Occipital lobe (tissue), 2 donors: ENCODE data around the gene TLE4. TPM values are rescaled to one million over a fixed set of nuclear protein-coding genes. Genes with fewer than 3 reads are reported as not detected.
"Not testable (repeated sequence)": the region's sequence is repeated elsewhere in the genome, so short reads cannot be mapped to it uniquely, and the experiment has no call there.

Experiments used
- DNase-seq: peaks from one replicate; lab custom pipeline; 2025; lab: John Stamatoyannopoulos, UW
- total RNA-seq: library from RNA; depleted of rRNA; stranded (reverse); fragments of >200 nt; gene quantifications from one replicate; pipeline ENCODE4 v1.2.3, GENCODE V29; 2014

The TLE4 gene
- total RNA-seq = 70.5 TPM

- DNase-seq = peak; percentile 100
Measured at GRCh38 chr9:79571309-79572031, at the start of gene TLE4. TSS of gene TLE4 (plus strand) at chr9:79571965. CDS start at chr9:79572791, 826 bp downstream.

- no peak for DNase-seq
Measured at GRCh38 chr9:79522793-79523192, 49.0 kb upstream of the TLE4 start.

- DNase-seq = no peak
Measured at GRCh38 chr9:79524266-79524665, 47.5 kb upstream of the TLE4 start.

GRCh38 chr9:79526149-79526672, 45.6 kb upstream of the TLE4 start:
- no peak for DNase-seq

GRCh38 chr9:79535534-79535933, 36.2 kb upstream of the TLE4 start:
- DNase-seq = no peak

- no peak for DNase-seq
Measured at GRCh38 chr9:79537838-79538237, 33.9 kb upstream of the TLE4 start.

GRCh38 chr9:79542735-79543620, 28.8 kb upstream of the TLE4 start:
- DNase-seq = no peak

- not testable (repeated sequence) for DNase-seq
Measured at GRCh38 chr9:79544375-79544774, 27.4 kb upstream of the TLE4 start.

- DNase-seq = no peak
Measured at GRCh38 chr9:79551586-79551985, 20.2 kb upstream of the TLE4 start.

- DNase-seq = no peak
Measured at GRCh38 chr9:79551994-79552393, 19.8 kb upstream of the TLE4 start.

GRCh38 chr9:79555474-79556089, 16.2 kb upstream of the TLE4 start:
- no peak for DNase-seq

GRCh38 chr9:79559495-79560181, 12.1 kb upstream of the TLE4 start:
- DNase-seq = peak; percentile 20

GRCh38 chr9:79562749-79563386, 8.9 kb upstream of the TLE4 start:
- DNase-seq = no peak

- DNase-seq = no peak
Measured at GRCh38 chr9:79564105-79564504, 7.7 kb upstream of the TLE4 start.

GRCh38 chr9:79565245-79565644, 6.5 kb upstream of the TLE4 start:
- no peak for DNase-seq

GRCh38 chr9:79567671-79568098, 4.1 kb upstream of the TLE4 start:
- no peak for DNase-seq

- no peak for DNase-seq
Measured at GRCh38 chr9:79568337-79569101, 3.2 kb upstream of the TLE4 start.

- DNase-seq = no peak
Measured at GRCh38 chr9:79569814-79570447, 1.8 kb upstream of the TLE4 start.

GRCh38 chr9:79570448-79571308, 1.1 kb upstream of the TLE4 start:
- DNase-seq = no peak
